ENCODE data around the gene CDK18. TPM values are rescaled to one million over a fixed set of nuclear protein-coding genes. Genes with fewer than 3 reads are reported as not detected.

Gene CDK18
- total RNA-seq, 1 donor from 2014 or later, result 179 TPM

GRCh38 chr1:205582046-205582445 is 77.6 kb downstream of the CDK18 start:
- Histone ChIP-seq H3K4me3 (no peak overlapping the region), H3K9me3 (replicated peaks) (no peaks in the 10 kb centered on the region), H3K27ac (replicated peaks) (peak overlapping the region; percentile 64), H3K36me3 (no peaks in the 10 kb centered on the region), H3K4me1 (peaks cover 18% of the 10 kb centered on the region), H3K27me3 (ENCODE audit: low read depth) (peaks cover 43% of the 10 kb centered on the region)
- no peak for TF ChIP-seq CTCF (IDR thresholded peaks at IDR 0.05; ENCODE audit: borderline replicate concordance)
- DNase-seq, result no peak
- intact Hi-C loops (cut with micrococcal nuclease), result no loop called here

Other genes with a start within 250 kb of the CDK18 start
- gene NUAK2, start 182.9 kb upstream of the CDK18 start, total RNA-seq, result 0.74 TPM
- 0.27 TPM for gene KLHDC8A, start 147.7 kb upstream of the CDK18 start, total RNA-seq
- gene LEMD1, start 82.6 kb upstream of the CDK18 start, total RNA-seq, result not detected
- gene BLACAT1, start 48.6 kb upstream of the CDK18 start, total RNA-seq, result not detected
- 36.3 TPM for gene ELK4, start 127.3 kb downstream of the CDK18 start, total RNA-seq
- gene SLC45A3, start 175.8 kb downstream of the CDK18 start, total RNA-seq, result 5.2 TPM
- 217 TPM for gene NUCKS1, start 245.5 kb downstream of the CDK18 start, total RNA-seq